ENCODE data around the gene HACE1.
A peak's percentile ranks its signal among the peaks of the same experiment; 100 is the strongest.

HACE1 gene

DNA sequence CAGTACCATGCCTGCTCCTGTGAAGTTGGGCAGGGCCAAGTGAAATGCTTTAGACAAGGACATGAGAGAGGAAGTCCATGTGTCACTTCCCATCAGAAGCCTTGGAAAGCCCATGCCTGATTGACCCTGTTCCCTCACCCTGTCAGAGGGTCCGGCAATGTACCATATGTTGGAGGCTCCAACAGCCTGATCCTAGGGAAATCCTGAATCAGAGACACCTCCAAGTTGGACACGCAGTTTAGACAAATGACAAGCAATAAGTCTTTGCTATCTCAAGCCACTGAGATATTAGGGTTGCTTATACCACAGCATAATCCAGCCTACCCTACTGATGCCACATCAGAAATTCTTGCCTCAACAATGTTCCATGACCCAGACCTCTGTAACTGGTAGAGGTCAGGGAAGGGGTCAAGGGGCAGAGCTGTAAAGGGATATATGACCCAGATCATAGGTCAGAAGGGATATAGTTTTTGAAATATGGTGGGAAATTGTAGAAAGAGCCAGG, 174.8 kb downstream of the HACE1 start:
- no peak for DNase-seq

DNA sequence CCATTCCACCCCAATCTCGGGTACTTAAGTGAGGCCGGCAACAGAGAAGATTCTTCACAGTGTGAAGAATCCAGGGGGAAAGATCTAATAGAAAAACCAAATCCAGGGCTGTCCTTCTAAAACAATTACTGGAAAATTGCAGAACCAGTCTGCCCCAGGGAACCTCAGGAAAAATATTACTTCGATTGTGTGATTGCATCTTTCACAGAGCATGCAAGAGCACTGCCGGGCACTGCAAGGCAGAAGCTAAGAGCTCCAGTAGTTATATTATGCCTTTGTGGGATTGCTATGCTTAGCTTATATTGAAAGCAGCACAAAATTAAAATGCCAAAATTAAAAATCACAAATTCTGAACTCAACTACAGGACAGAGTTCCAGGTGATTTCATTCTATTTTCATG, 175.9 kb downstream of the HACE1 start:
- no peak for DNase-seq

DNA sequence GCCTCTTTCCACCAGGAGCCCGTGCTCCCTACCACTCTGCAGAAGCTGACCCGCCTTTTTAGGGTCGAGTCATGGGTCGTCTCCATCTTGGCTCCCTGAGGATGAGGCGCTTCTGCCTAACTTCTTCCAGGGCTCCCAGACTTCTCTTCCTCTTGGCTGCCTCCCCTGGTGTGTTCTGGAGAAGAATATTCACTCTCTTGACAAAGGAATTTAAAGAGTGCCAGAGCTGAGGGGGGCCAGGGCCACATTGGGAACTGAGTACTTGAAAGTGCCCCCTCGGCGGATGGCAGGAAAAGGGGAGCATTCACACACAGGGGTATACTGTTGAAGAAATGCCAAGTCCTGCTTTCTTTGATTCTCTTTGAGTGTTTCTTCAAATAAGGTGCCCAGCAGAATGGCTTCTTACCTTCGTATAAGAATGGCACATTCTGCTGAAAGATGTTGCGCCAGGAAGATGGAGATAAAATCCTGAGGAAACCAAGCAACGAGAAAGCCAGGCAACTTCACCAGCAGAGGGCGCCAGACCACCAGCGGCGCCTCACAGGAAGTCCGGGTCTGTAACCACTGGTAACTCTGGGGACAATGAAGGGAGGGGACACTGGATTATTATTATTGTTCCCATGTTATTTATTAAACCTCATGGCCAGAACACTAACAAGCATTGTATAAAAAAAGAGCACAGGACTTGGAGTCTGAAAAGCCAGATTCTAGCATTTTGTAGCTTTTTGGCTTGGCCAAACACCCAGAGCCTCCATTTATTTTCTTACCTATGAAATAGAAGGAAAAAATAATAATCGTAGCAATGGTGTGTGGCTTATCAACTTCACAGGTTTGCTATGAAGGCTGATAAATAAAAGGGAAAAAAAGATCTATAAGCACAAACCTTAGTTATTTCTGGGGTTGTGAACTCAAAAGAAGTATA, 176.7 kb downstream of the HACE1 start:
- DNase-seq, result peak; percentile 32 to 68 (median 56)

DNA sequence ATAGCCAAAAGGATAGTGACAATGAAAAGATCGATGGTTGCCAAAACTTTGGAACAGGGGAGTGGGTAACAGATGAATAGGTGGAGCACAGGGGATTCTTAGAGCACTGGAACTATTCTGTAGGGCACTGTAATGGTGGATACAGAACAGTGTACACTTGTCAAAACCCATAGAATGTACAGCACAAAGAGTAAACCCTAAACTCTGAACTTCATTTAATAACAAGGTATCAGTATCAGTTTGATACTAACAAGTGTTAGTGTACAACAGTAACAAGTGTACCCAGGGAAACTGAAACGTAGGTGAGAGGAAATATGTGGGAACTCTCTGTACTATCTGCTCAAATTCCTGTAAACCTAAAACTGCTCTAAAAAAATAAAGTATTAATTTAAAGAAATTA, 179.2 kb downstream of the HACE1 start:
- DNase-seq, result no peak

DNA sequence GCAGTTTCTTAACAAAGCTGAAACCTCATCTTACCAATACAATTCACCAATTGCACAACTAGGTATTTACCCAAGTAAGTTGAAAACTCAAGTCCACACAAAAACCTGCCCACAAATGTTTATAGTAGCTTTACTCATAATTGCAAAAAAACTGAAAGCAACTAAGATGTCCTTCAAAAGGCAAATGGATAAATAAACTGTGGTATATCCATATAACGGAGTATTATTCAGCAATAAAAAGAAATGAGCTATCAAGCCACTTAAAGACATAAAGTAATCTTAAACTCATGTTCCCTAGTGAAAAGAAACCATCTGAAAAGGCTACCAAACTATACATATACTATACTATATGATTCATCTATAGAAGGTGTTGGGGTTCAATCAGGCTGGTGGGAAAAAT, 179.7 kb downstream of the HACE1 start:
- DNase-seq, result no peak
